Fibroblast of lung (primary cell): ENCODE results near the gene NRBF2.

Experiments
- EZH2 ChIP-seq: IDR thresholded peaks from 2 replicates; pipeline ENCODE4 v1.5.1; 2012; ENCODE audit warnings: low read length, control low read depth, mild to moderate bottlenecking; ENCODE audit errors: missing control alignments
- TF ChIP-seq, protein P1 (sequence below), 2 donors: IDR thresholded peaks in 1 of 2; conservative IDR thresholded peaks in 1 of 2; 1 replicate in 1 of 2; 2 replicates in 1 of 2; pipeline ENCODE4 v1.5.1; 2011 to 2012; ENCODE audit warnings: low read length in 2 of 2, control low read depth in 1 of 2, inconsistent platforms in 1 of 2, low read depth in 1 of 2, mild to moderate bottlenecking in 1 of 2

GRCh38 chr10:63200431-63200830, 67.3 kb downstream of the NRBF2 start:
- no peak for TF ChIP-seq EZH2
- TF ChIP-seq, protein P1, sequence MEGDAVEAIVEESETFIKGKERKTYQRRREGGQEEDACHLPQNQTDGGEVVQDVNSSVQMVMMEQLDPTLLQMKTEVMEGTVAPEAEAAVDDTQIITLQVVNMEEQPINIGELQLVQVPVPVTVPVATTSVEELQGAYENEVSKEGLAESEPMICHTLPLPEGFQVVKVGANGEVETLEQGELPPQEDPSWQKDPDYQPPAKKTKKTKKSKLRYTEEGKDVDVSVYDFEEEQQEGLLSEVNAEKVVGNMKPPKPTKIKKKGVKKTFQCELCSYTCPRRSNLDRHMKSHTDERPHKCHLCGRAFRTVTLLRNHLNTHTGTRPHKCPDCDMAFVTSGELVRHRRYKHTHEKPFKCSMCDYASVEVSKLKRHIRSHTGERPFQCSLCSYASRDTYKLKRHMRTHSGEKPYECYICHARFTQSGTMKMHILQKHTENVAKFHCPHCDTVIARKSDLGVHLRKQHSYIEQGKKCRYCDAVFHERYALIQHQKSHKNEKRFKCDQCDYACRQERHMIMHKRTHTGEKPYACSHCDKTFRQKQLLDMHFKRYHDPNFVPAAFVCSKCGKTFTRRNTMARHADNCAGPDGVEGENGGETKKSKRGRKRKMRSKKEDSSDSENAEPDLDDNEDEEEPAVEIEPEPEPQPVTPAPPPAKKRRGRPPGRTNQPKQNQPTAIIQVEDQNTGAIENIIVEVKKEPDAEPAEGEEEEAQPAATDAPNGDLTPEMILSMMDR (conservative IDR thresholded peaks at IDR 0.05 in 1 of 2, IDR thresholded peaks at IDR 0.05 in 1 of 2; ENCODE audit: low read depth in 1 of 2, low read length in 2 of 2): no peak
